Panc1 (cell line): ENCODE data around the gene PHC3. TPM values are rescaled to one million over a fixed set of nuclear protein-coding genes. Genes with fewer than 3 reads are reported as not detected.

Source experiments
- ATAC-seq: fragments of 200-7000 bp; cut with Tn5 transposase; 2 replicates; pipeline ENCODE4 v1.9.1; 2020; ENCODE audit warnings: mild to moderate bottlenecking, moderate library complexity
- BruUV-seq: library from RNA; stranded (reverse); fragments of 400-500 nt; replicated peaks from 2 replicates; lab custom pipeline; 2021; lab: Mats Ljungman, UMichigan
- CTCF ChIA-PET: fragments of 300-600 bp; sonication (Branson Sonifier 250); formaldehyde crosslinking; loops from one replicate; lab custom pipeline; 2022; ENCODE audit warnings: antibody characterized with exemption; lab: Charles Lee
- POLR2A ChIA-PET: fragments of 300-600 bp; sonication (Branson Sonifier 250); formaldehyde crosslinking; loops from one replicate; lab custom pipeline; 2022; ENCODE audit warnings: antibody characterized with exemption; lab: Charles Lee
- DNase-seq: peaks from one replicate; pipeline ENCODE4 v3.0.0-alpha.2; 2010; ENCODE audit warnings: low read depth, low spot score
- H3K27ac ChIP-seq: 2 replicates; pipeline ENCODE4 v1.5.1; 2011; ENCODE audit warnings: mild to moderate bottlenecking, low read length, inconsistent platforms
- H3K27me3 ChIP-seq: fragments of 200-500 bp; sonication (Bioruptor generic); 2 replicates; pipeline ENCODE4 v1.6.0; 2014; ENCODE audit warnings: low read length, inconsistent platforms; ENCODE audit not compliant: control insufficient read depth, insufficient read depth
- H3K36me3 ChIP-seq: fragments of 200-500 bp; sonication (Bioruptor generic); 2 replicates; pipeline ENCODE4 v1.5.1; 2014; ENCODE audit warnings: inconsistent platforms, mild to moderate bottlenecking, low read length, moderate library complexity; ENCODE audit not compliant: control insufficient read depth, insufficient read depth
- H3K4me1 ChIP-seq: 2 replicates; pipeline ENCODE4 v1.5.1; 2011; ENCODE audit warnings: inconsistent platforms, mild to moderate bottlenecking, low read length, moderate library complexity; ENCODE audit not compliant: control insufficient read depth, insufficient read depth
- H3K4me3 ChIP-seq, 2 experiments: 2 replicates each; pipeline ENCODE4 v1.5.1; 2011 to 2012; ENCODE audit warnings: low read depth in 2 of 2, low read length in 2 of 2, mild to moderate bottlenecking in 2 of 2, inconsistent platforms in 1 of 2, moderate library complexity in 1 of 2
- H3K9me3 ChIP-seq: fragments of 200-500 bp; sonication (Bioruptor generic); 2 replicates; pipeline ENCODE4 v1.5.1; 2014; ENCODE audit warnings: low read depth, mild to moderate bottlenecking, inconsistent platforms, low read length, moderate library complexity; ENCODE audit not compliant: control insufficient read depth, insufficient read depth
- POLR2AphosphoS5 ChIP-seq: IDR thresholded peaks from 2 replicates; pipeline ENCODE4 v1.6.1; 2012; ENCODE audit warnings: mild to moderate bottlenecking, low read depth, low read length, moderate library complexity
- SIN3A ChIP-seq: IDR thresholded peaks from 2 replicates; pipeline ENCODE4 v1.6.1; 2012; ENCODE audit warnings: low read depth, mild to moderate bottlenecking, low read length, moderate library complexity, borderline replicate concordance; ENCODE audit not compliant: insufficient read depth
- TCF7L2 ChIP-seq: IDR thresholded peaks from 2 replicates; pipeline ENCODE4 v1.6.1; 2011; ENCODE audit warnings: mild to moderate bottlenecking, low read depth, low read length, inconsistent platforms
- in situ Hi-C: cut with HindIII; loops from 2 replicates; pipeline ENCODE4 v1.10.0; 2016; ENCODE audit warnings: low sequenced_read_pairs, low pct_unique_long_range_greater_than_20kb
- intact Hi-C: fragments of 100-400 bp; cut with micrococcal nuclease; formaldehyde crosslinking; loops from one replicate; pipeline ENCODE4 v1.10.0; 2022; ENCODE audit not compliant: unreplicated experiment
- total RNA-seq: library from RNA; stranded (reverse); gene quantifications from one replicate; pipeline ENCODE4 v1.2.1, GENCODE V29; 2021; ENCODE audit not compliant: unreplicated experiment
- TF ChIP-seq, protein P1 (sequence below), 2 experiments: IDR thresholded peaks; 2 replicates each; pipeline ENCODE4 v1.6.1; 2011 to 2012; ENCODE audit warnings: low read depth in 2 of 2, control low read depth in 1 of 2, low read length in 1 of 2, mild to moderate bottlenecking in 1 of 2, moderate library complexity in 1 of 2; ENCODE audit not compliant: insufficient read depth in 1 of 2
- TF ChIP-seq, protein P2 (sequence below): fragments of 450-650 bp; IDR thresholded peaks from 2 replicates; pipeline ENCODE4 v1.5.1; 2017; ENCODE audit warnings: mild to moderate bottlenecking

Gene PHC3
- total RNA-seq, 1 experiment from 2014 or later: 53.8 TPM

DNA sequence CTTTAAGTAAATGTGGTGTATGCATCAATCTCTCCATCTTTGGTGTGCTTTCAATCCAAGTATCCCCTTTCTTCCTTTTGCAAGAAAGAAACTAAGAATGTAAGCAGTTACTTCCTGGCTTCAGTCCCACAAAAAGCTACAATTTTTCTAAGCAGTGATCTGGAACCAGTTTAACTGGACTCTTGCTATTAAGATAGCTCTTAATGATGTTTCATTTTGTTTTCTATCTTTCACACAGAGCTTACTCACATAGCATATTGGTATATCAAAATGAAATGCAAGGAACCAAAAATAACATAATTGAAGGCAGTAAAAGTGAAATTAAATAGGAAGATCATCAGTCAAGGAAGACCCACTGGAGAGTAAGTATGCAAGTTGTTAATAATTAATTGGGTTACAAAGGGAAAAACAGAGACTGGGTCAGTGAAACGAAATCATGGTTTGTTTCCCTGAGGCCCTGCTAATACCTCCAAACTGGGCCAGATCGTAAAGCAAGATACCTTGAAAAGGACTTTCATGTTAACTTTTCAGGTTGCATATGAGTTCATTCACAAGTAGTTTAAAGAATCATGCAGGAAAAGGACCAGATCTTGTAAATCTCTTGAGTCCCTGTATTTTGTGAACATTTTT, 101.9 kb downstream of the PHC3 start:
- ChIA-PET CTCF (no interaction called here), POLR2A (no interaction called here)
- BruUV-seq: no TSS peak
- H3K27me3 ChIP-seq: no peaks in the 10 kb centered on the region
- intact Hi-C loops (no loop called here), in situ Hi-C loops (no loop called here)
- TF ChIP-seq SIN3A (no peak), POLR2AphosphoS5 (no peak)
- H3K9me3 ChIP-seq: no peaks in the 10 kb centered on the region
- ATAC-seq (no peak), DNase-seq (no peak)
- no peaks in the 10 kb centered on the region for H3K4me1 ChIP-seq
- H3K36me3 ChIP-seq: peaks cover 8% of the 10 kb centered on the region
- no peak overlapping the region for H3K27ac ChIP-seq
- H3K4me3 ChIP-seq: no peak overlapping the region

DNA sequence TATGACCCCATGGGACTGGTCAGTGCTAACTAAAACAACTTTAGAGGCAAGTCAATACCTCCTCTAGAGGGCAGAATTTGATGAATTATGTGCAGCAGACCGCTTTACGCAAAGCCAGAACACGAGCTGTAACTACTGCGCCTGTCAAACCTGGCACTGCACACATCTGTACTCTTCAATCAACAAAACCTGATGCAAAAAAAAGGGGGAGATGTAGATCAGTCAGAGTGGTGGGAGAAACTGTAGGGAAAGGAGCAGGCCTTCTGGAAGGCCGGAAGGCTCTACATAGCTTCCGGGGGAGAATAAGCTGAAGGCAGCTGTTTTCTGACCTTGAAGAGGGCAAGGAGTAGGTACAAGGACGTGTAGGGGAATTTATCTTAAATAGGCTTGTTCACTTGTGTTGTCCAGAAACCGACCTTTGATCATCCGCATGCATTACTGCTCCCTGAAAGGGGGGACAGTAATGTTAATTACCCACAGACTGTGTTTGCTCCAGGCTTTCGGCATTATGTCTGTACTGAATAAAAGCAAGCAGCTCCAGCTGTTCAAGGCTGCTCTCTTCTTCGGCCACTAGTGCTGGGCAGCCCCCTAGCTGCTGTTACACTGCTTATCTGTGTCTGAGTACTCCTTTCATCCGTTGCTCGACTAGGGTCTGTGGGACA, 102.8 kb downstream of the PHC3 start:
- no peak overlapping the region for H3K27ac ChIP-seq
- CTCF ChIA-PET: interaction anchor here (0.6 kb wide), 1 partner anchor 64 kb away, joined by 5 read pairs; no protein-coding TSS in a partner anchor
- in situ Hi-C loops: no loop called here
- H3K36me3 ChIP-seq: peaks cover under 1% of the 10 kb centered on the region; the same call in 1 of the 2 replicates
- H3K4me3 ChIP-seq: no peak overlapping the region
- no peak for TF ChIP-seq SIN3A
- TF ChIP-seq, protein P1, sequence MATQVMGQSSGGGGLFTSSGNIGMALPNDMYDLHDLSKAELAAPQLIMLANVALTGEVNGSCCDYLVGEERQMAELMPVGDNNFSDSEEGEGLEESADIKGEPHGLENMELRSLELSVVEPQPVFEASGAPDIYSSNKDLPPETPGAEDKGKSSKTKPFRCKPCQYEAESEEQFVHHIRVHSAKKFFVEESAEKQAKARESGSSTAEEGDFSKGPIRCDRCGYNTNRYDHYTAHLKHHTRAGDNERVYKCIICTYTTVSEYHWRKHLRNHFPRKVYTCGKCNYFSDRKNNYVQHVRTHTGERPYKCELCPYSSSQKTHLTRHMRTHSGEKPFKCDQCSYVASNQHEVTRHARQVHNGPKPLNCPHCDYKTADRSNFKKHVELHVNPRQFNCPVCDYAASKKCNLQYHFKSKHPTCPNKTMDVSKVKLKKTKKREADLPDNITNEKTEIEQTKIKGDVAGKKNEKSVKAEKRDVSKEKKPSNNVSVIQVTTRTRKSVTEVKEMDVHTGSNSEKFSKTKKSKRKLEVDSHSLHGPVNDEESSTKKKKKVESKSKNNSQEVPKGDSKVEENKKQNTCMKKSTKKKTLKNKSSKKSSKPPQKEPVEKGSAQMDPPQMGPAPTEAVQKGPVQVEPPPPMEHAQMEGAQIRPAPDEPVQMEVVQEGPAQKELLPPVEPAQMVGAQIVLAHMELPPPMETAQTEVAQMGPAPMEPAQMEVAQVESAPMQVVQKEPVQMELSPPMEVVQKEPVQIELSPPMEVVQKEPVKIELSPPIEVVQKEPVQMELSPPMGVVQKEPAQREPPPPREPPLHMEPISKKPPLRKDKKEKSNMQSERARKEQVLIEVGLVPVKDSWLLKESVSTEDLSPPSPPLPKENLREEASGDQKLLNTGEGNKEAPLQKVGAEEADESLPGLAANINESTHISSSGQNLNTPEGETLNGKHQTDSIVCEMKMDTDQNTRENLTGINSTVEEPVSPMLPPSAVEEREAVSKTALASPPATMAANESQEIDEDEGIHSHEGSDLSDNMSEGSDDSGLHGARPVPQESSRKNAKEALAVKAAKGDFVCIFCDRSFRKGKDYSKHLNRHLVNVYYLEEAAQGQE (IDR thresholded peaks at IDR 0.05; ENCODE audit: insufficient read depth in 1 of 2, low read depth in 2 of 2, low read length in 1 of 2): no peak
- TF ChIP-seq POLR2AphosphoS5: no peak
- TF ChIP-seq, protein P2, sequence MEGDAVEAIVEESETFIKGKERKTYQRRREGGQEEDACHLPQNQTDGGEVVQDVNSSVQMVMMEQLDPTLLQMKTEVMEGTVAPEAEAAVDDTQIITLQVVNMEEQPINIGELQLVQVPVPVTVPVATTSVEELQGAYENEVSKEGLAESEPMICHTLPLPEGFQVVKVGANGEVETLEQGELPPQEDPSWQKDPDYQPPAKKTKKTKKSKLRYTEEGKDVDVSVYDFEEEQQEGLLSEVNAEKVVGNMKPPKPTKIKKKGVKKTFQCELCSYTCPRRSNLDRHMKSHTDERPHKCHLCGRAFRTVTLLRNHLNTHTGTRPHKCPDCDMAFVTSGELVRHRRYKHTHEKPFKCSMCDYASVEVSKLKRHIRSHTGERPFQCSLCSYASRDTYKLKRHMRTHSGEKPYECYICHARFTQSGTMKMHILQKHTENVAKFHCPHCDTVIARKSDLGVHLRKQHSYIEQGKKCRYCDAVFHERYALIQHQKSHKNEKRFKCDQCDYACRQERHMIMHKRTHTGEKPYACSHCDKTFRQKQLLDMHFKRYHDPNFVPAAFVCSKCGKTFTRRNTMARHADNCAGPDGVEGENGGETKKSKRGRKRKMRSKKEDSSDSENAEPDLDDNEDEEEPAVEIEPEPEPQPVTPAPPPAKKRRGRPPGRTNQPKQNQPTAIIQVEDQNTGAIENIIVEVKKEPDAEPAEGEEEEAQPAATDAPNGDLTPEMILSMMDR: peak; percentile 55
- H3K4me1 ChIP-seq: no peaks in the 10 kb centered on the region
- ATAC-seq: peak; percentile 55; the same call in 1 of the 2 replicates
- H3K27me3 ChIP-seq: no peaks in the 10 kb centered on the region
- no peaks in the 10 kb centered on the region for H3K9me3 ChIP-seq
- intact Hi-C loops: no loop called here
- no peak for DNase-seq
- no TSS peak for BruUV-seq
- POLR2A ChIA-PET: no interaction called here

DNA sequence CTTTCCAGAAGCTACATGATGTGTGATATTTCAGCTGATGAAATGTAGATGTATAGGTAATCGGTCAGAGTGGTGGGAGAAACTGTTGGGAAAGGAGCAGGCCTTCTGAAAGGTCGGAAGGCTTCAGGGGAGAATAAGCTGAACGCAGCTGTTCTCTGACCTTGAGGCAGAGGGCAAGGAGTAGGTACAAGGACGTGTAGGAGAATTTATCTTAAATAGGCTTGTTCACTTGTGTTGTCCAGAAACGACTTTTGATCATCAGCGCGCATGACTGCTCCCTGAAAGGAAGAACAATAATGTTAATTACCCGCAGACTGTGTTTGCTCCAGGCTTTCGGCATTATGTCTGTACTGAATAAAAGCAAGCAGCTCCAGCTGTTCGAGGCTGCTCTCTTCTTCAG, 104.2 kb downstream of the PHC3 start:
- Histone ChIP-seq H3K9me3 (no peaks in the 10 kb centered on the region), H3K4me1 (no peaks in the 10 kb centered on the region), H3K27ac (no peak overlapping the region), H3K27me3 (no peaks in the 10 kb centered on the region), H3K36me3 (no peaks in the 10 kb centered on the region), H3K4me3 (no peak overlapping the region)
- DNase-seq: no peak
- no TSS peak for BruUV-seq
- POLR2A ChIA-PET: no interaction called here
- intact Hi-C loops: no loop called here
- CTCF ChIA-PET: no interaction called here
- in situ Hi-C loops: no loop called here
- no peak for ATAC-seq
- TF ChIP-seq, protein P2: no peak
- TF ChIP-seq, protein P1 (IDR thresholded peaks at IDR 0.05; ENCODE audit: insufficient read depth in 1 of 2, low read depth in 2 of 2, low read length in 1 of 2): no peak
- TF ChIP-seq POLR2AphosphoS5: no peak
- no peak for TF ChIP-seq SIN3A
- TF ChIP-seq TCF7L2: no peak
